GM15510 (cell line): ENCODE measurements around the gene LDLRAD4.

Source experiments
- POLR2A ChIP-seq: IDR thresholded peaks from 3 replicates; pipeline ENCODE4 v1.6.1; 2011; ENCODE audit warnings: borderline replicate concordance; ENCODE audit not compliant: insufficient read length; ENCODE audit errors: extremely low read depth

The LDLRAD4 gene

GRCh38 chr18:13620818-13621445, 402.4 kb downstream of the LDLRAD4 start:
- TF ChIP-seq POLR2A, result no peak

DNA sequence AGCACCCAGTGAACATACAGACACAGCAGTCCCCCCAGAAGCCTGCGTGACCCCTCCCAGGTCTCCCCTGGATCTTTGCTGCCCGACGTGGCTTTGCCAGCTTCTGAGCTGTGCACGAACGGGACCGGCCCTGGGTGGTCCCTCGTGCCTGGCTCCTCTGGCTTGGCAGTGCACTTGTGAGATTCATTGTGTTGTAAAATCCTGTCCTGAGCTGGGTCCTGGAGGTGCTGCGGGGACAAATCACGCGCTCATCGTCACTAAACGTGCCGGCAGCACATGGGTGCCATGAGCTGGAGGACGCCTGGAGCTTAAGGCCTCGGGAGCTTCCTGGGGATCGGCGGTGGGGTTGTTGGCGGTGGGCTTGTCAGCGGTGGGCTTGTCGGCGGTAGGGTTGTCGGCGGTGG, 402.9 kb downstream of the LDLRAD4 start:
- TF ChIP-seq POLR2A, result no peak

DNA sequence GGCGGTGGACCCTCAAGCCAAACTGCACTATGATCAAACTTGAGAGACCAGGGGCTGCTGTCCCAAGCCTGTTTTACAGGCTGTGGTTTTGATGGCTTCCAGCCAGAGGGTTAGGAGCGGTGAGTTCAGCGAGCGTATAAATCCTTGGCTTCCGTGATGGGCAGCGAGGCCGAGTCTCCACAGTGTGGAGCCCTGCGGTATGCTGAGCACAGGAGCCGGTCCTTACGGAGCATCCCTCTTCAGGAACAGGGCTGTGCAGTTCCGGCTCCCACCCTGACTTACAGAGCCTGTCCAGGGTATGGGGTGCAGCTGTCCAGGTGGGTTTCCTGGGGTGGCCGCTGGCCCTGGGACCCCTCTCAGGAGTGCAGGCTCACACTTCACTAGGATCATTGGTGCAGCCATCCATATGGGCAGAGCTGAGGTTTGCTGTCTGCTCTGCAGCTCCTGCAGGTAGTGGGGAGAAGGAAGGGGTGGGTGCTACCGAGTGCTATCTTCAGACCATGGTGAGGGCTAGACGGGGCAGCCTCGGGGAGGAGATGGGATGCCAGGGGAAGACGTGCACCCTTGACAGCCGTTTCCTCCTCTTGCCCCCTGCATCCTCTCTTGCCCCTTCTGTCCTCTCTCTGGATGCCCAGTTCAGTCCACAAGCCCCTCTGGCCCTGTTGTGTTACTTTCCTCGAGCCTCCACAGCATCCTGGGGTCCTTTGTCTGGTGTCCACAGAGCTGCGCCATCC, 403.5 kb downstream of the LDLRAD4 start:
- TF ChIP-seq POLR2A, result no peak

- TF ChIP-seq POLR2A, result no peak
These were observed 404.2 kb downstream of the LDLRAD4 start for GRCh38 chr18:13622751-13623150.

- no peak for TF ChIP-seq POLR2A
These were observed 404.8 kb downstream of the LDLRAD4 start for GRCh38 chr18:13623348-13623747.

GRCh38 chr18:13623871-13624270, 405.3 kb downstream of the LDLRAD4 start:
- TF ChIP-seq POLR2A, result no peak

DNA sequence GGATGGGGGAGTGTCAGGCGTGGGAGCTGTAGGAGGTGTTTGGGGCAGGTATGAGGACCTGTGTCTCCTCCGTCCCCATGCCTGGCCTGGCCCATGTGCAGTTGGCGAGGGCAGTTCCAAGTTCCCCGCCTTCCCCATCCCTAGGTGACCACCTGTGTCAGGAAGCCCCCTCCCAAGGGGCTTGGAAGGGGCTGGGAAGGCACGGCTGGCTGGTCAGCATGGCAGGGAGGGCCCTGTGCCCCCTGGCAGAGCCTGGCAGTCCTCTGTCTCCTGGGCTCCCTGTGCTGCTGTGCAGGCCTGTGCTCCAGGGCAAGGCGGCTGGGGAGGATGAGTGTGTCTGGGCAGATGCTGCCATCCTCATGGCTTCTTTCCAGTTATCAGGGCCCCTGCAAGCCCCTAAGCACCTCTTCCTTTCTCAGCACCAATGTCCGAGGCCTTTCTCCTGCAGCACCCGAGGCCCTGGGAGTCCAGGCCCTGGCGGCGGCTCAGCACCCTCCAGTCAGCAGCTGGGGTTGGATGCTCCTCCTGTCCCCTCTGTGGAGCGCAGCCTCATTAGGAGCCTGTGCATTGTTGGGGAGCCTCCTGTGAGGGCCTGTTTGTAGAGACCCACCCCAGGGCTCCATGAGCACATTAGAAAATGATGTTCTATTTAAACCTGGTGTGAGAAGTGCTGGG, 406.1 kb downstream of the LDLRAD4 start:
- no peak for TF ChIP-seq POLR2A

DNA sequence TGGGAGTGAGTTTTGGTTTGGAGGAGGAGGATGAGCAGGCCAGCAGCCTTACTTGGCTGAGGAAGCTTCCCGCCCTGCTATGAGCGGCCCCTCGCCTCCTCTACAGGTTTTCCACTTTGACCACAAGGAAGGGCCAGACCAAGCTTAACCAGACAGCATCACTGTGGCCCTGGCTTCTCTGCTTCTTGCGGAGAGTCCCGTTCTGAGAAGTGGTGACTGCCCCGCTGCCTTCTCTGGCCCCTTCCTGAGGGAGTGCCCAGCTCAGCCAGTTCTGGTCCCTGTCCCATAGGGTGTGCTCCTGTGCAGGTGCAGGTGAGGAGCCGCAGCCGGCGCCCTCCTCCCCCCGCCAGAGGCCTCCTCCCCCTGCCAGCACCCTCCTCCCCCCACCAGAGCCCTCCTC, 406.8 kb downstream of the LDLRAD4 start:
- no peak for TF ChIP-seq POLR2A

- no peak for TF ChIP-seq POLR2A
These were observed 407.4 kb downstream of the LDLRAD4 start for GRCh38 chr18:13625843-13626543.

- no peak for TF ChIP-seq POLR2A
These were observed 408.0 kb downstream of the LDLRAD4 start for GRCh38 chr18:13626544-13626908.

DNA sequence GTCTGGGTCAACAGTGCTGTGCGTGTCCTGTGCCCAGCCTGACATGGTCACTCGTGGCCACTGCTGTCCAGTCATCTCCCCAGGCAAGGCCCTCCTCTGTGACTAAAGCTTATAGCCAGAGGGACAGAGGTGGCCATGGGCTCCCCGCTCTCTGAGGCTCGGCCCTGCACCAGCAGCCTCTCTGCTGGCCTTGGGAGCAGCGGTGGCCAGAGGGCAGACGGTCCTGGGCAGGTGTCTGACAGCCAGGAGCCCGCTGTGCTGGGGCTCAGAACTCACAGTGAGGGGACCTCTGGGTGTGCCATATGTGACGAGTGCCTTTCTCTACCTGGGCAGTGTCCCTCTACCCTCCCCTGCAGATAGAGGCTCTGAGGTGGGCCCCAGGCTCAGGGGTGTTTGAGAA, 409.1 kb downstream of the LDLRAD4 start:
- no peak for TF ChIP-seq POLR2A

- TF ChIP-seq POLR2A, result no peak
These were observed 409.7 kb downstream of the LDLRAD4 start for GRCh38 chr18:13628211-13628610.

GRCh38 chr18:13629841-13630715, 411.5 kb downstream of the LDLRAD4 start:
- TF ChIP-seq POLR2A, result no peak

GRCh38 chr18:13630716-13631268, 412.2 kb downstream of the LDLRAD4 start:
- no peak for TF ChIP-seq POLR2A

- no peak for TF ChIP-seq POLR2A
These were observed 415.1 kb downstream of the LDLRAD4 start for GRCh38 chr18:13633700-13634099.

GRCh38 chr18:13635046-13635445, 416.5 kb downstream of the LDLRAD4 start:
- TF ChIP-seq POLR2A, result no peak
